ENCODE data around the gene RASA3.
"Not testable (repeated sequence)": the region's sequence is repeated elsewhere in the genome, so short reads cannot be mapped to it uniquely, and the experiment has no call there.

- TF ChIP-seq FOXJ3 (CRISPR knock-in tag; IDR thresholded peaks at IDR 0.05; ENCODE audit: borderline replicate concordance); ARID4B (CRISPR knock-in tag; IDR thresholded peaks at IDR 0.05; ENCODE audit: borderline replicate concordance); ATF2 (CRISPR knock-in tag; IDR thresholded peaks at IDR 0.05; ENCODE audit: borderline replicate concordance, low read depth); NFYB (CRISPR knock-in tag; conservative IDR thresholded peaks at IDR 0.05; ENCODE audit: low read depth); MAX (CRISPR knock-in tag; IDR thresholded peaks at IDR 0.05); CBFB (CRISPR knock-in tag; IDR thresholded peaks at IDR 0.05; ENCODE audit: low read depth); NR3C1 (CRISPR knock-in tag; conservative IDR thresholded peaks at IDR 0.05; ENCODE audit: low read depth); NR2C2 (CRISPR knock-in tag; IDR thresholded peaks at IDR 0.05); ERG (CRISPR knock-in tag; IDR thresholded peaks at IDR 0.05); SP1 (CRISPR knock-in tag; conservative IDR thresholded peaks at IDR 0.05): not testable (repeated sequence)
- TF ChIP-seq, protein P1, sequence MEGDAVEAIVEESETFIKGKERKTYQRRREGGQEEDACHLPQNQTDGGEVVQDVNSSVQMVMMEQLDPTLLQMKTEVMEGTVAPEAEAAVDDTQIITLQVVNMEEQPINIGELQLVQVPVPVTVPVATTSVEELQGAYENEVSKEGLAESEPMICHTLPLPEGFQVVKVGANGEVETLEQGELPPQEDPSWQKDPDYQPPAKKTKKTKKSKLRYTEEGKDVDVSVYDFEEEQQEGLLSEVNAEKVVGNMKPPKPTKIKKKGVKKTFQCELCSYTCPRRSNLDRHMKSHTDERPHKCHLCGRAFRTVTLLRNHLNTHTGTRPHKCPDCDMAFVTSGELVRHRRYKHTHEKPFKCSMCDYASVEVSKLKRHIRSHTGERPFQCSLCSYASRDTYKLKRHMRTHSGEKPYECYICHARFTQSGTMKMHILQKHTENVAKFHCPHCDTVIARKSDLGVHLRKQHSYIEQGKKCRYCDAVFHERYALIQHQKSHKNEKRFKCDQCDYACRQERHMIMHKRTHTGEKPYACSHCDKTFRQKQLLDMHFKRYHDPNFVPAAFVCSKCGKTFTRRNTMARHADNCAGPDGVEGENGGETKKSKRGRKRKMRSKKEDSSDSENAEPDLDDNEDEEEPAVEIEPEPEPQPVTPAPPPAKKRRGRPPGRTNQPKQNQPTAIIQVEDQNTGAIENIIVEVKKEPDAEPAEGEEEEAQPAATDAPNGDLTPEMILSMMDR (IDR thresholded peaks at IDR 0.05) = not testable (repeated sequence)
- TF ChIP-seq TCF7 (CRISPR knock-in tag; IDR thresholded peaks at IDR 0.05; ENCODE audit: low read depth) = 0 out of 2 replicates have a peak, but pooled peaks have one; percentile 37
These were observed 15.0 kb downstream of the RASA3 start for GRCh38 chr13:114117341-114117874.
